Measurements from ENCODE around the gene ATL2.

Gene ATL2

DNA sequence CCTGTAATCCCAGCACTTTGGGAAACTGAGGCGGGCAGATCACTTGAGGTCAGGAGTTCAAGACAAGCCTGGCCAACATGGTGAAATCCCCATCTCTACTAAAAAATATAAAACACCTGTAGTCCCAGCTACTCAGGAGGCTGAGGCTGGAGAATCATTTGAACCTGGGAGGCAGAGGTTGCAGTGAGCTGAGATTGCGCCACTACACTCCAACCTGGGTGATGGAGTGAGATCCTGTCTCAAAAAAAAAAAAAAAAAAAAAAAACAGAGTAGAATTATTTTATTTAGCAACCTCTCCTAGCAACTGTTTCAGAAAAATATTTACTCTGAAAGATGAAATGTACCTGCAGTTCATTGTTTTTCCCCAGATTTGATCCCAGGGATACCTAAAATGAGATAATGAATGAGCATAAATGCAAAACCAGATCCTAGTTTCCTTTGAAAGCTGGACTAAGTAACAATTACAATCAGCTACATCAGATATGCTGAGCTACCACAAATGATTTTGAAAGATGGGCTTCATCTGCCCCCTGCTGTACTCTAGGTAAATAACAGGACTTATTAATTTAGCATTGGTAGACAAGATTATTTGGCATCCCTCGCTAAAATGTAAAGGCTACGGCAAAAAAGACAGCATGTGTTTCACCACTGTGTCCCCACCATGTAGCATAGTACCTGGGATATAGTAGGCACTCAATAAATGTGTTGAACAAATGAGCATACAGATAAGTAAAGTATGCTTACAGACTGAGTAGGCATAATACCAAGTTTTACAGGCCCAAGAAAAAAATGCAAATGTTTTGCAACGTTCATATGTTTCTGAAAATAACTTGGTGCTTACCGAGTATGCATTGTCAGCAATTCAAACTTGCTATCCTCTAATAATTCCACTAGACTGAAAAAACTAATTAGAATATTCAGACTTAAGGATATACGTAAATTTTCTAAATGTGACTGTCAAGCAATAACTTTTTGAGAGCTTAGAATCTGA, 102.5 kb downstream of the ATL2 start:
- H3K4me3 ChIP-seq (ENCODE audit: severe bottlenecking) = no peak overlapping the region
- H3K27ac ChIP-seq (ENCODE audit: poor library complexity, severe bottlenecking) = no peak overlapping the region
- H3K9me3 ChIP-seq (ENCODE audit: severe bottlenecking) = no peaks in the 10 kb centered on the region

DNA sequence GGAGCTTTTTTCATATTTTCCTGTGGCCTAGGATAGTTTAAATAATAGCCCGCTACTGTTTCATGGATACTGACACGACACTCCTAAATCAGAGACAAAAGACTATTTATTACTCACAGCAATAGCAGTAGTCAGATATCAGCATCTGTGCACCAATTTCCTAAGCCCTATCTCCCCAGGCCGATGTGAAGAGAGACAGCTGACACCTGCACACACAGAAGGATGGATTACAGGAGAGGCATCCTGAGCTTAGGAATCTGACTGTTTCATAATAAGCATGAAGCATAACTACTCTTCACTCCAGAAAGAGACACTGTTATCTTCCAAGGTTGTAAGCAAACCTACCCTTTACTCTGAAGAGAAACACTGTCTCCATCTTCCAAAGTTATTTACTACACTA, 105.4 kb downstream of the ATL2 start:
- DNase-seq (ENCODE audit: low spot score) (no peak), ATAC-seq (ENCODE audit: low read depth) (no peak)
- H3K4me3 ChIP-seq (ENCODE audit: severe bottlenecking) = no peak overlapping the region
- TF ChIP-seq, protein P1, sequence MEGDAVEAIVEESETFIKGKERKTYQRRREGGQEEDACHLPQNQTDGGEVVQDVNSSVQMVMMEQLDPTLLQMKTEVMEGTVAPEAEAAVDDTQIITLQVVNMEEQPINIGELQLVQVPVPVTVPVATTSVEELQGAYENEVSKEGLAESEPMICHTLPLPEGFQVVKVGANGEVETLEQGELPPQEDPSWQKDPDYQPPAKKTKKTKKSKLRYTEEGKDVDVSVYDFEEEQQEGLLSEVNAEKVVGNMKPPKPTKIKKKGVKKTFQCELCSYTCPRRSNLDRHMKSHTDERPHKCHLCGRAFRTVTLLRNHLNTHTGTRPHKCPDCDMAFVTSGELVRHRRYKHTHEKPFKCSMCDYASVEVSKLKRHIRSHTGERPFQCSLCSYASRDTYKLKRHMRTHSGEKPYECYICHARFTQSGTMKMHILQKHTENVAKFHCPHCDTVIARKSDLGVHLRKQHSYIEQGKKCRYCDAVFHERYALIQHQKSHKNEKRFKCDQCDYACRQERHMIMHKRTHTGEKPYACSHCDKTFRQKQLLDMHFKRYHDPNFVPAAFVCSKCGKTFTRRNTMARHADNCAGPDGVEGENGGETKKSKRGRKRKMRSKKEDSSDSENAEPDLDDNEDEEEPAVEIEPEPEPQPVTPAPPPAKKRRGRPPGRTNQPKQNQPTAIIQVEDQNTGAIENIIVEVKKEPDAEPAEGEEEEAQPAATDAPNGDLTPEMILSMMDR (IDR thresholded peaks at IDR 0.05; ENCODE audit: poor library complexity, severe bottlenecking) = no peak
- no peaks in the 10 kb centered on the region for H3K27me3 ChIP-seq (ENCODE audit: insufficient read depth, poor library complexity, severe bottlenecking)
- no peaks in the 10 kb centered on the region for H3K9me3 ChIP-seq (ENCODE audit: severe bottlenecking)
- no peak overlapping the region for H3K27ac ChIP-seq (ENCODE audit: poor library complexity, severe bottlenecking)
- no peaks in the 10 kb centered on the region for H3K36me3 ChIP-seq (ENCODE audit: low read depth)
- H3K4me1 ChIP-seq (ENCODE audit: insufficient read depth, poor library complexity, severe bottlenecking) = no peaks in the 10 kb centered on the region

More for the DNA sequence above, 102.5 kb downstream of the ATL2 start:
- ATAC-seq (ENCODE audit: low read depth) (peak; percentile 72), DNase-seq (ENCODE audit: low spot score) (no peak)
- Histone ChIP-seq H3K27me3 (ENCODE audit: insufficient read depth, poor library complexity, severe bottlenecking) (no peaks in the 10 kb centered on the region), H3K4me1 (ENCODE audit: insufficient read depth, poor library complexity, severe bottlenecking) (no peaks in the 10 kb centered on the region), H3K36me3 (ENCODE audit: low read depth) (no peaks in the 10 kb centered on the region)
- TF ChIP-seq, protein P1 (IDR thresholded peaks at IDR 0.05; ENCODE audit: poor library complexity, severe bottlenecking) = peak; percentile 79

DNA sequence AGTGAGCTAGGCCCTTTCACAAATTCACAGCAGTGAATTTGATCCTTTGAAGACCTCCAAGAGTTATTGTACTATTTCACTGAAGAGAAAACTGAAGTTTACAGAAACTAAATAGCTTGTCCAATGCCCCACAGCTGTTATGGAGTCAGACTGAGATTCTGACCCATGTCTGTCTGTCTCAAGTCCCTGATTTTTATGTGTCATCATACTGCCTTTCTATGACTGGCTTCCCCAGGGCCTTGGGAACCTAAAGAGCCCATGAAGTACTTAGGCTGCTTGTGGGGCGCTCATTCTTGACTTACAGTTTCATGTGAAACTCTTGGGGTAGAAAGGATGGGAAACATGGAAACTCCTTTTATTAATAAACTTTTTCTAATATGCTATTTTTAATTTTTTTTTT, 107.7 kb downstream of the ATL2 start:
- no peak overlapping the region for H3K27ac ChIP-seq (ENCODE audit: poor library complexity, severe bottlenecking)
- H3K9me3 ChIP-seq (ENCODE audit: severe bottlenecking) = no peaks in the 10 kb centered on the region
- H3K36me3 ChIP-seq (ENCODE audit: low read depth) = no peaks in the 10 kb centered on the region
- H3K4me3 ChIP-seq (ENCODE audit: severe bottlenecking) = no peak overlapping the region
- no peak for DNase-seq (ENCODE audit: low spot score)
- no peaks in the 10 kb centered on the region for H3K4me1 ChIP-seq (ENCODE audit: insufficient read depth, poor library complexity, severe bottlenecking)
- TF ChIP-seq, protein P1 (IDR thresholded peaks at IDR 0.05; ENCODE audit: poor library complexity, severe bottlenecking) = no peak
- H3K27me3 ChIP-seq (ENCODE audit: insufficient read depth, poor library complexity, severe bottlenecking) = no peaks in the 10 kb centered on the region
- no peak for ATAC-seq (ENCODE audit: low read depth)

DNA sequence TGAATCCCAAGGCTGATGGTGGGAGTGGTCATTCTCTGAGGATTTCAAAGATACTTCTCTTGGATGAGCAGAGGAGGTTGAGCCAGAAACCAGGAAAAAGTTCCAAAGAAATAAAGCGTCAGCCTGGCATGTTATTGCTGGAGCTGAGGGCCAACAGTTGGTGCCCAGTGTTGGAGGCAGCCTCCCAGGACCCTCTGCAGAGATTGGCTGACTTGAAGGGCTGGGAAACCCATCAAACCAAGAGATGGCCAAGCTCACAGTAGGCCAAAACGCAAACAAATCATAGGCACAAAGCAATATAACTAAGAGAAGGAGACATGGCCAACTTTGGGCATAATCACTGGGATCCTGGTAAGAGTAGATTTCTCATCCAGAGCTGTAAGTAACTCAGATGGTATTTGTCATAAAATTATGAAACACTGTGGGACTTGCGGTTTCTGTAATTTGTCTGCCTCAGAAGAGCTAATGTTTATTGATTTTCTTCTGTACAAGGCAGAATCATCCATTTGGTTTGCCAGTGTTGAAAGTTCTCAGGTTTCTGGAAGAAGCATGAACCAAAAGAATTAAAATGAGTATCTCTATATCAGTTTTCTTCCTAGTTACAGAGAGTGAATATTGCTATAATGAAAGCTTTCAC, 108.3 kb downstream of the ATL2 start:
- no peaks in the 10 kb centered on the region for H3K27me3 ChIP-seq (ENCODE audit: insufficient read depth, poor library complexity, severe bottlenecking)
- no peaks in the 10 kb centered on the region for H3K4me1 ChIP-seq (ENCODE audit: insufficient read depth, poor library complexity, severe bottlenecking)
- H3K9me3 ChIP-seq (ENCODE audit: severe bottlenecking) = no peaks in the 10 kb centered on the region
- no peaks in the 10 kb centered on the region for H3K36me3 ChIP-seq (ENCODE audit: low read depth)
- TF ChIP-seq, protein P1 (IDR thresholded peaks at IDR 0.05; ENCODE audit: poor library complexity, severe bottlenecking) = no peak
- H3K27ac ChIP-seq (ENCODE audit: poor library complexity, severe bottlenecking) = no peak overlapping the region
- no peak overlapping the region for H3K4me3 ChIP-seq (ENCODE audit: severe bottlenecking)
- ATAC-seq (ENCODE audit: low read depth) (no peak), DNase-seq (ENCODE audit: low spot score) (no peak)
